ENCODE measurements around the gene CRACR2B.

DNA sequence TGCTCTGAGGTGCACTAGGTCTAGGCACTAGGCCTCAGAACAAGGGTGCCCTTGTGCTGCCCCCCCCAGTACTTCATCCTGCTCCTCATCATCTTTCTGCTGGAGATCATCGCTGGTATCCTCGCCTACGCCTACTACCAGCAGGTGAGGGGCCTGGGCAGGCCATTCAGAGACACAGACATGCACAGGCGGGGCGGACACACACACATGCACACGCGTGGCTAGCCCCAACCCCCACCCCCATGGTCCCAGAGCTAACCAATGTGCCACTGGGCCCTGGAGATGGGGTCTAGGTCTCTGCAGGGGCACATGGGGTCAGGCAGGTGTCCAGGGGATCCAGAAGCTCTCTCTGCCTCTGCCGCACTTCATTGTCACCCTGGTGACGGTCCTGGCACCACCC, 9.0 kb downstream of the CRACR2B start:
- TF ChIP-seq, protein P1, sequence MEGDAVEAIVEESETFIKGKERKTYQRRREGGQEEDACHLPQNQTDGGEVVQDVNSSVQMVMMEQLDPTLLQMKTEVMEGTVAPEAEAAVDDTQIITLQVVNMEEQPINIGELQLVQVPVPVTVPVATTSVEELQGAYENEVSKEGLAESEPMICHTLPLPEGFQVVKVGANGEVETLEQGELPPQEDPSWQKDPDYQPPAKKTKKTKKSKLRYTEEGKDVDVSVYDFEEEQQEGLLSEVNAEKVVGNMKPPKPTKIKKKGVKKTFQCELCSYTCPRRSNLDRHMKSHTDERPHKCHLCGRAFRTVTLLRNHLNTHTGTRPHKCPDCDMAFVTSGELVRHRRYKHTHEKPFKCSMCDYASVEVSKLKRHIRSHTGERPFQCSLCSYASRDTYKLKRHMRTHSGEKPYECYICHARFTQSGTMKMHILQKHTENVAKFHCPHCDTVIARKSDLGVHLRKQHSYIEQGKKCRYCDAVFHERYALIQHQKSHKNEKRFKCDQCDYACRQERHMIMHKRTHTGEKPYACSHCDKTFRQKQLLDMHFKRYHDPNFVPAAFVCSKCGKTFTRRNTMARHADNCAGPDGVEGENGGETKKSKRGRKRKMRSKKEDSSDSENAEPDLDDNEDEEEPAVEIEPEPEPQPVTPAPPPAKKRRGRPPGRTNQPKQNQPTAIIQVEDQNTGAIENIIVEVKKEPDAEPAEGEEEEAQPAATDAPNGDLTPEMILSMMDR (IDR thresholded peaks at IDR 0.05; ENCODE audit: low read depth, low read length, poor library complexity, severe bottlenecking) = no peak
- no peak for TF ChIP-seq EZH2phosphoT487 (IDR thresholded peaks at IDR 0.05; ENCODE audit: borderline replicate concordance, low read length)

Data from DOHH2 (cell line).